HepG2 (cell line): ENCODE data around the gene HSPB9. TPM values are rescaled to one million over a fixed set of nuclear protein-coding genes. Genes with fewer than 3 reads are reported as not detected.
A peak's percentile ranks its signal among the peaks of the same experiment; 100 is the strongest.

Experiments
- BORCS8-MEF2B ChIP-seq: sonication (generic); formaldehyde crosslinking; IDR thresholded peaks from 2 replicates; pipeline ENCODE4 v1.8.0; 2022; ENCODE audit warnings: mild to moderate bottlenecking, missing genetic modification reagents
- EHMT2 ChIP-seq: fragments of 200-600 bp; sonication (generic); IDR thresholded peaks from 2 replicates; pipeline ENCODE4 v1.7.0; 2017; ENCODE audit warnings: antibody characterized with exemption, low read depth, low read length, borderline replicate concordance
- EZH2 ChIP-seq: conservative IDR thresholded peaks from 2 replicates; pipeline ENCODE4 v1.6.1; 2012; ENCODE audit warnings: mild to moderate bottlenecking, low read depth, low read length, moderate library complexity
- FIP1L1 ChIP-seq: fragments of 200-400 bp; formaldehyde crosslinking; IDR thresholded peaks from 2 replicates; pipeline ENCODE4 v1.6.1; 2018; ENCODE audit warnings: low read depth, mild to moderate bottlenecking, low read length, moderate library complexity, borderline replicate concordance; ENCODE audit not compliant: insufficient read depth
- IRX3 ChIP-seq: sonication (generic); formaldehyde crosslinking; IDR thresholded peaks from 2 replicates; pipeline ENCODE4 v1.8.1; 2023; ENCODE audit warnings: mild to moderate bottlenecking, low read depth, missing genetic modification reagents, borderline replicate concordance
- NONO ChIP-seq, 2 experiments: fragments of 450-650 bp in 1 of 2; sonication (generic) in 1 of 2; formaldehyde crosslinking in 1 of 2; IDR thresholded peaks in 1 of 2; conservative IDR thresholded peaks in 1 of 2; 2 replicates each; pipeline versions ENCODE4 v1.6.1 to v1.8.0; 2017 to 2022; ENCODE audit warnings: mild to moderate bottlenecking in 1 of 2, missing genetic modification reagents in 1 of 2, moderate library complexity in 1 of 2
- RFX1 ChIP-seq: fragments of 450-650 bp; IDR thresholded peaks from 2 replicates; pipeline ENCODE4 v1.6.1; 2017
- RNF2 ChIP-seq: fragments of 450-650 bp; conservative IDR thresholded peaks from 2 replicates; pipeline ENCODE4 v1.6.1; 2016; ENCODE audit warnings: low read depth
- SALL1 ChIP-seq: sonication (generic); formaldehyde crosslinking; IDR thresholded peaks from 2 replicates; pipeline ENCODE4 v1.8.0; 2022; ENCODE audit warnings: mild to moderate bottlenecking, missing genetic modification reagents
- SMAD9 ChIP-seq: sonication (generic); formaldehyde crosslinking; IDR thresholded peaks from 2 replicates; pipeline ENCODE4 v1.5.1; 2020; ENCODE audit warnings: mild to moderate bottlenecking, missing genetic modification reagents
- TMF1 ChIP-seq: sonication (generic); formaldehyde crosslinking; IDR thresholded peaks from 2 replicates; pipeline ENCODE4 v1.8.1; 2022; ENCODE audit warnings: low read depth, missing genetic modification reagents
- TP53 ChIP-seq: sonication (generic); formaldehyde crosslinking; conservative IDR thresholded peaks from 2 replicates; pipeline ENCODE4 v1.4.0; 2020; ENCODE audit warnings: missing genetic modification reagents
- ZC3H13 ChIP-seq: sonication (generic); formaldehyde crosslinking; IDR thresholded peaks from 2 replicates; pipeline ENCODE4 v1.8.1; 2023; ENCODE audit warnings: mild to moderate bottlenecking, missing genetic modification reagents, moderate library complexity
- ZNF101 ChIP-seq: sonication (generic); formaldehyde crosslinking; IDR thresholded peaks from 2 replicates; pipeline ENCODE4 v1.4.0; 2020; ENCODE audit warnings: mild to moderate bottlenecking, low read depth, missing genetic modification reagents, borderline replicate concordance
- ZNF550 ChIP-seq: sonication (generic); formaldehyde crosslinking; IDR thresholded peaks from 2 replicates; pipeline ENCODE4 v1.4.0; 2020; ENCODE audit warnings: mild to moderate bottlenecking, missing genetic modification reagents, borderline replicate concordance
- ZNF577 ChIP-seq: sonication (generic); formaldehyde crosslinking; IDR thresholded peaks from 2 replicates; pipeline ENCODE4 v1.4.0; 2020; ENCODE audit warnings: mild to moderate bottlenecking, low read depth, missing genetic modification reagents, borderline replicate concordance
- ZNF672 ChIP-seq: sonication (generic); formaldehyde crosslinking; IDR thresholded peaks from 2 replicates; pipeline ENCODE4 v1.8.1; 2022; ENCODE audit warnings: missing genetic modification reagents
- ZNF737 ChIP-seq: sonication (generic); formaldehyde crosslinking; IDR thresholded peaks from 2 replicates; pipeline ENCODE4 v1.5.0; 2020; ENCODE audit warnings: missing genetic modification reagents, mild to moderate bottlenecking, borderline replicate concordance
- polyA plus RNA-seq, 8 experiments: library from polyadenylated mRNA; depleted of rRNA in 3 of 8; stranded (reverse) in 7 of 8; unstranded in 1 of 8; fragments of >200 nt; fragmentation: Illumina TruSeq in 4 of 8; extraction: Trizol in 4 of 8; gene quantifications; 2 replicates each; pipeline versions ENCODE4 v1.2.1 to v1.2.3, GENCODE V29; 2011 to 2016; ENCODE audit warnings: low read depth in 4 of 8, missing spikeins in 1 of 8, mixed read lengths in 1 of 8; ENCODE audit not compliant: insufficient read depth in 1 of 8
- total RNA-seq, 5 experiments: library from RNA; depleted of rRNA; stranded (reverse); fragments of >200 nt; fragmentation: Illumina TruSeq; extraction: Trizol; gene quantifications; 2 replicates each; pipeline ENCODE4 v1.2.3, GENCODE V29; 2016; ENCODE audit warnings: low read depth in 1 of 5
- TF ChIP-seq, protein P1 (sequence below): sonication (generic); formaldehyde crosslinking; IDR thresholded peaks from 2 replicates; pipeline ENCODE4 v1.4.0; 2020; ENCODE audit warnings: missing genetic modification reagents, borderline replicate concordance
- TF ChIP-seq, protein P2 (sequence below): conservative IDR thresholded peaks from 2 replicates; pipeline ENCODE4 v1.6.1; 2018; ENCODE audit warnings: missing genetic modification reagents
- TF ChIP-seq, protein P3 (sequence below): sonication (generic); formaldehyde crosslinking; conservative IDR thresholded peaks from 2 replicates; pipeline ENCODE4 v1.4.0; 2020; ENCODE audit warnings: missing genetic modification reagents
- TF ChIP-seq, protein P4 (sequence below): IDR thresholded peaks from 2 replicates; pipeline ENCODE4 v1.6.1; 2016; ENCODE audit warnings: low read depth

The HSPB9 gene
- total and polyA plus RNA-seq, 2 of the 13 experiments (the other 11 are each of a cell fraction or from before 2014, with no cell fraction given): 0.05 to 0.24 TPM

DNA sequence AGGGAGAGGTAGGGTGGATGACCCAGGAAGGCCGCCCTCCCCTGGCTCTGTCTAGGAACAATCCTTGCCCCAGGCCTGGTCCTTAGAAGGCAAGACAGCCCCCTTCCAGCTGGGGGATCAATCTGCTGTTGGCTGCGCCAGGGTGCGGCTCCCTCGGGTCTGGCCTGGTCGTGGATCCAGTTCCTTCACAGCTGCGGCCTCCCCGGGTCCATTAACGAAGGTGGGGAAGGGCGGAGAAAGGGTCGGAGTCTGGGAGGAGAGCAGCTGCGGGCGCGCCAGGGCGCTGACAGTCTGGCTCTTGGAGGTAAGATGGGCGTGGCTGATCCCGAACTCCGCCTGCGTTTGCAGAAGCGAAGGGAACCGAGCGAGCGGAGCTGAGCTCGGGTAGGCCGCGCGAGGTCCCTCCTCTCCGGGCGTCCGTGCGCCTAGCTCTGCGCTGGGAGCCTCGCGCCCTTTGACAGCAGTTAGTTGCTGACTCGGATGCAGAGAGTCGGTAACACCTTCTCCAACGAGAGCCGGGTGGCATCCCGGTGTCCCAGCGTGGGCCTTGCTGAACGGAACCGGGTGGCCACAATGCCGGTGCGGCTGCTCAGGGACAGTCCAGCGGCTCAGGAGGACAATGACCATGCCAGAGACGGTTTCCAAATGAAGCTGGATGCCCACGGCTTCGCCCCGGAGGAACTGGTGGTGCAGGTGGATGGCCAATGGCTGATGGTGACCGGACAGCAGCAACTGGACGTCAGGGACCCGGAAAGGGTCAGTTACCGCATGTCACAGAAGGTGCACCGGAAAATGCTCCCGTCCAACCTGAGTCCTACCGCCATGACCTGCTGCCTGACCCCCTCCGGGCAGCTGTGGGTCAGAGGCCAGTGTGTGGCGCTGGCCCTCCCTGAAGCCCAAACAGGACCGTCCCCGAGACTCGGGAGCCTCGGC, at the start of gene HSPB9 (continued):
- TF ChIP-seq TP53 (CRISPR knock-in tag): no peak
- TF ChIP-seq SALL1 (CRISPR knock-in tag): no peak
- TF ChIP-seq, protein P1, sequence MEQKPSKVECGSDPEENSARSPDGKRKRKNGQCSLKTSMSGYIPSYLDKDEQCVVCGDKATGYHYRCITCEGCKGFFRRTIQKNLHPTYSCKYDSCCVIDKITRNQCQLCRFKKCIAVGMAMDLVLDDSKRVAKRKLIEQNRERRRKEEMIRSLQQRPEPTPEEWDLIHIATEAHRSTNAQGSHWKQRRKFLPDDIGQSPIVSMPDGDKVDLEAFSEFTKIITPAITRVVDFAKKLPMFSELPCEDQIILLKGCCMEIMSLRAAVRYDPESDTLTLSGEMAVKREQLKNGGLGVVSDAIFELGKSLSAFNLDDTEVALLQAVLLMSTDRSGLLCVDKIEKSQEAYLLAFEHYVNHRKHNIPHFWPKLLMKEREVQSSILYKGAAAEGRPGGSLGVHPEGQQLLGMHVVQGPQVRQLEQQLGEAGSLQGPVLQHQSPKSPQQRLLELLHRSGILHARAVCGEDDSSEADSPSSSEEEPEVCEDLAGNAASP (CRISPR knock-in tag): no peak
- TF ChIP-seq ZNF550 (CRISPR knock-in tag): no peak
- no peak for TF ChIP-seq RFX1
- no peak for TF ChIP-seq EHMT2
- TF ChIP-seq RNF2: no peak
- TF ChIP-seq TMF1: no peak
- TF ChIP-seq, protein P2, sequence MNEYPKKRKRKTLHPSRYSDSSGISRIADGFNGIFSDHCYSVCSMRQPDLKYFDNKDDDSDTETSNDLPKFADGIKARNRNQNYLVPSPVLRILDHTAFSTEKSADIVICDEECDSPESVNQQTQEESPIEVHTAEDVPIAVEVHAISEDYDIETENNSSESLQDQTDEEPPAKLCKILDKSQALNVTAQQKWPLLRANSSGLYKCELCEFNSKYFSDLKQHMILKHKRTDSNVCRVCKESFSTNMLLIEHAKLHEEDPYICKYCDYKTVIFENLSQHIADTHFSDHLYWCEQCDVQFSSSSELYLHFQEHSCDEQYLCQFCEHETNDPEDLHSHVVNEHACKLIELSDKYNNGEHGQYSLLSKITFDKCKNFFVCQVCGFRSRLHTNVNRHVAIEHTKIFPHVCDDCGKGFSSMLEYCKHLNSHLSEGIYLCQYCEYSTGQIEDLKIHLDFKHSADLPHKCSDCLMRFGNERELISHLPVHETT (CRISPR knock-in tag): no peak
- TF ChIP-seq, protein P3, sequence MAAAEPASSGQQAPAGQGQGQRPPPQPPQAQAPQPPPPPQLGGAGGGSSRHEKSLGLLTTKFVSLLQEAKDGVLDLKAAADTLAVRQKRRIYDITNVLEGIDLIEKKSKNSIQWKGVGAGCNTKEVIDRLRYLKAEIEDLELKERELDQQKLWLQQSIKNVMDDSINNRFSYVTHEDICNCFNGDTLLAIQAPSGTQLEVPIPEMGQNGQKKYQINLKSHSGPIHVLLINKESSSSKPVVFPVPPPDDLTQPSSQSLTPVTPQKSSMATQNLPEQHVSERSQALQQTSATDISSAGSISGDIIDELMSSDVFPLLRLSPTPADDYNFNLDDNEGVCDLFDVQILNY (CRISPR knock-in tag): no peak
- peak; percentile 54; the same call in 1 of the 2 replicates for TF ChIP-seq ZC3H13
- 0 out of 2 replicates have a peak, but pooled peaks have one; percentile 57 for TF ChIP-seq ZNF672 (CRISPR knock-in tag)
- no peak for TF ChIP-seq ZNF577 (CRISPR knock-in tag)
- no peak for TF ChIP-seq EZH2
- TF ChIP-seq ZNF101: no peak
- no peak for TF ChIP-seq FIP1L1
- TF ChIP-seq, protein P4, sequence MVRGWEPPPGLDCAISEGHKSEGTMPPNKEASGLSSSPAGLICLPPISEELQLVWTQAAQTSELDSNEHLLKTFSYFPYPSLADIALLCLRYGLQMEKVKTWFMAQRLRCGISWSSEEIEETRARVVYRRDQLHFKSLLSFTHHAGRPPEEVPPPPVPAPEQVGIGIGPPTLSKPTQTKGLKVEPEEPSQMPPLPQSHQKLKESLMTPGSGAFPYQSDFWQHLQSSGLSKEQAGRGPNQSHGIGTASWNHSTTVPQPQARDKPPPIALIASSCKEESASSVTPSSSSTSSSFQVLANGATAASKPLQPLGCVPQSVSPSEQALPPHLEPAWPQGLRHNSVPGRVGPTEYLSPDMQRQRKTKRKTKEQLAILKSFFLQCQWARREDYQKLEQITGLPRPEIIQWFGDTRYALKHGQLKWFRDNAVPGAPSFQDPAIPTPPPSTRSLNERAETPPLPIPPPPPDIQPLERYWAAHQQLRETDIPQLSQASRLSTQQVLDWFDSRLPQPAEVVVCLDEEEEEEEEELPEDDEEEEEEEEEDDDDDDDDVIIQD: no peak
- TF ChIP-seq ZNF737: no peak
- TF ChIP-seq SMAD9 (CRISPR knock-in tag): no peak
- TF ChIP-seq NONO (IDR thresholded peaks at IDR 0.05): no peak
- TF ChIP-seq NONO (CRISPR knock-in tag; conservative IDR thresholded peaks at IDR 0.05): no peak; the same call in 1 of the 2 replicates
- TF ChIP-seq BORCS8-MEF2B (CRISPR knock-in tag): no peak
- no peak for TF ChIP-seq IRX3 (CRISPR knock-in tag)
